NCI-H748 (cell line): Measurements from ENCODE around the gene PRKCH.

ENCODE experiments used
- DNase-seq: peaks from one replicate; lab custom pipeline; 2025; ENCODE audit not compliant: unreplicated experiment; lab: John Stamatoyannopoulos, UW

The PRKCH gene

DNA sequence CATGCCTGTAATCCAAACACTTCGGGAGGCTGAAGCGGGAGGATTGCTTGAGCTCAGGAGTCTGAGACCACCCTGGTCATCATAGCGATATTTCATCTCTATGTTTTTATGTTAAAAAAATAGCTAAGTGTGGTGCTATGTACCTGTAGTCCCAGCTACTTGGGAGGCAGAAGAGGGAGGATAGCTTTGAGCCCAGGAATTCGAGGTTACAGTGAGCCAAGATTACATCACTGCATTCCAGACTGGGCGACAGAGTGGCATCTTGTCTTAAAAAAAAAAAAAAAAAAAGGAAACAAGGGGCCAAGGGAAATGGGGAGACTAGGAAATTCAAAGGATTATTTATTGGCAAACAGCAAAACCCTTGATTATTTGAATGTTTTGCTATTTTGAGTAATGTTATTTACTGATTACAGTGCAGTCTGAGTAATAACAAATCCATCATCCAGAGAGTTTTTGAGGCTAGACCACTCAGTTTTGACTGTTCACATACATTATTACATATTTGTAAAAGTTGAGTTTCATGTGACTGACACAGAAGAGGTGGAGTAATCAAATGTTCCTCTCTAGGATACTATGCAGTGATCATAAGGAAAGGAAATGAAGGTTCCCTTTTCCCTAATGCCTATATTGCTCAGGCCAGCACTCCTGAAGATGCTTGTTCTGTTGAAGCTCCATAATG lies 40.8 kb downstream of the PRKCH start:
- DNase-seq, result no peak

DNA sequence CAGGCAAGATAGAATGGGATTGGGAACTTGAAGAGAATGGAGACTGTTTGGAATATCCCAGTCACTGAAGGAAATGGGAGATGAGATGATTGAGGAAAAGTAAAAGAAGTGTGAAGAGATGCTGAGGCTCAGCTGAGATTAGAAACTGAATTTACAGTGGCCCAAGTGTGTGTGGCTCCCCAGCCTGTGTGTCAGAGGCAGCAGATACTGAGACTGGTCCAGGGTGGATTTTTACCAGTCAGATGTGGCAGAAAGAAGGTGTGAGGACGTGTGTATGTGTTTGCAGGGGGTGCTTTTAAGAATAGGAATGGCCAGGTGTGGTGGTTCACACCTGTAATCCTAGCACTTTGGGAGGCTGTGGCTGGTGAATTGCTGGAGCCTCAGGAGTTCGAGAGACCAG lies 42.9 kb downstream of the PRKCH start:
- no peak for DNase-seq

DNA sequence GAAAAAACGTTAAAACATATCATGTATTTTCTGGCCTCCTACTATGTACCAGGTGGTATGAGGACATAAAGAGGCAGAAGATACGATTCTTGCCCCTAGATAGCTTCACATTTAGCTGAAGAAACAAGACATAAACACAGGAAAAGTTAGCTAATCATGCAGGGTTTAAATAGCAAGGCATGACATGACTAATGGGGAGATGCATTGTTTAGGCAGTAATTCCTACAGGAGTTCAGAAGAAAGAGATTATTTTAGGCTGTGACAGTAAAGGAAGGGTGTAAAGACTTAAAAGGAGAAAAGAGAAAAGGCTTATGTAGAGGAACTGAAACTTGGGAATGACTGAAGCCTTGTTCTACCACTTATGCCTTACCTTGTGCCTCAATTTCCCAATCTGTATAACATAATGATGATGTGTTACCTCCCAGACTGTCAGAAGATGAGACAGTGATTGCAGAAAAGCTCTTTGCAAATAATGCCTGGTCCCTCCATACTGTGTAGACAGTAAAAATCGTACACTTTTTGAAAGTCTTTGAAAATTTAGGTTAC lies 44.4 kb downstream of the PRKCH start:
- no peak for DNase-seq

DNA sequence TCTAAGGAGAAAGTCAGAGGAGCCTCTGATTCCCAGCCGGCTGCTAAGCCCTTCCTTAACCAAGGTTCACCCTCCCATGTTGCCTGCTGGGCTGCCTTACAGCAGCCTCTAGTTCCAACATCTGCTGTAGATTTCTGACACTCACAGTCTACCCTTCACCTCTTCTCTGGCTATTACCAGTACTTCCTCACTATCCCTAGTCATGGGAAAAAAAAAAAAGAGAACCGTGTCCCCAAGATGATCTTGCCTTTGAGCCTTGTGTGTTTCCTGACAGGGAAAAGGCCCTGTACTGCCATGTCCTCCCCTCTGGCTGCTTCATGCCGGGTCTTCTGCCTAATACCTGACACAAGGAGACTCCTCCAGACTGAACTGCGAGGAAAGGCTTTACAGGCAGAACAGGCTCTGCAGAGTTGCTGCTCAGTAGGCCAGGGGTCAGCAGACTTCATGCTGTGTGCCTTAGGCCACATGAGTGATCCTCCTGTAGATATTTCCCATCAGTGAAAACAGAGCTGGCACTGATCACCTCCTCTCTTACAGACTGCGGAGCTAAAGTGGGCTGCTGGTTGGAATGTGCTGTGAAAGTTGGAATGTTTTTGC lies 46.8 kb downstream of the PRKCH start:
- no peak for DNase-seq

DNA sequence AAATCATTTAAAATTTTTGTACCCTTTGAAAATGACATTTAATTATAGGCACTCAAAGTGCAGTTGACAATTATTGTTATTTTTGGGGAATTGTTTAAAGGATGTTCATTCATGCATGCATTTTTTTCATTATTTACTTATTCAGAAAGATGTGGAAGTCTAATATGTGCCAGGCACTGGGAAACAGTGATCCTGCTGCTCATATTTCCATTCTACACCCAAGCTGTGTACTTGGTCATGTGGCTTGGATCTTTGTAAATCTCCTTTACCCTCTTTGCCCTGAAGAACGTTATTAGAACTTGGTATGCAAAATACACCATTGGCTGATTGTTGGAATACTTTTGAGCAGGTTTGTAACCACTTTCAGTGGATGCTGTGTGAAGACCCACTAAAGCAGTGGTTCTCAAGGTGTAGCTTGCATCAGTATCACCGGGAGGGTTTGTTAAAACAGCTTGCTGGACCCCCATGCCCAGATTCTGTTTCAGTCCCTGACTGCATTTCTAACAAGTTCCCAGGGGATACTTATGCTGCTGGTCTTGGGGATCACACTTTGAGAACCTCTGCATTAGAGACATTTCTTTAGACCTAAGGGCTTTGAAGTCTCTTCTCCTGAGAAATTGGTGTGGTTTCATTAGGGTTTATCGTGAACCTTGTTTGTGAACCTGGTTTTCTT lies 47.5 kb downstream of the PRKCH start:
- DNase-seq, result no peak

DNA sequence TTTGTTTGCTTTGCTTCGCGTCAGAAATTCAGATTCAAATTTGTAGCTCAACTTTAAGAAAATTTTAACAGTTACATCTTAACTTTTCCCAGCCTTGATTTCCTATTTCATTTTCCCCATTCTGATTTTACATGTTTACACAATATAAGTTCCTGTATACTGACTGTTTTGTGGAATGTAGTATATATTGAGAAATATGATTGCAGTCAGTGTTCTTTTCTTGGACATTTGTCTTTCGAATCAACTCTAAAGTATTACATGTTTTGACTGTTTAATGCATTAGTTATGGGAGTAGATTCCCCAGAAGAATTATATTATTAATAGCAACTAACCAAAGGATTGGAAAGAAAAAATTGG lies 48.1 kb downstream of the PRKCH start:
- DNase-seq, result no peak

DNA sequence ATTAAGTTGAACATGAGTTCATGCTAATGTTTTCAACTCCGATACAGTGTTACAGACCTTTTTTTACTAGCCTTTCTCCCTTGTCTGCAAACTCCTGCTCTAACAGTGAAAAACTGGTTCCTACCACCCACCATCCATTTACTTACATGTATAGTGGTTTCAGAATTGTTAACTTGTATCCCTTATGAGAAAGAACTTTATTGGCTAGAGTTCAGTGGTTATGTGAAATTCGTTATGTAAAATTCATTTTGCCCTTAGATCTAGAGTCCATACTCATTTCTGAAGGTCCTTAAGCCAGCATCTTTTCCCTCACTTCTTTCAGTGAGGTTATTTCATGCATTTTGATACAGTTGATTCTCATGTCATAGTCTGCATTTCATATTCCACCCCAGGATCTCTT lies 51.0 kb downstream of the PRKCH start:
- DNase-seq, result no peak

GRCh38 chr14:61372842-61373555 lies 51.6 kb downstream of the PRKCH start:
- DNase-seq, result no peak

- no peak for DNase-seq
These were observed 52.9 kb downstream of the PRKCH start for GRCh38 chr14:61374284-61374683.

GRCh38 chr14:61375218-61375617 lies 53.8 kb downstream of the PRKCH start:
- no peak for DNase-seq

GRCh38 chr14:61376314-61376713 lies 54.9 kb downstream of the PRKCH start:
- DNase-seq, result no peak

DNA sequence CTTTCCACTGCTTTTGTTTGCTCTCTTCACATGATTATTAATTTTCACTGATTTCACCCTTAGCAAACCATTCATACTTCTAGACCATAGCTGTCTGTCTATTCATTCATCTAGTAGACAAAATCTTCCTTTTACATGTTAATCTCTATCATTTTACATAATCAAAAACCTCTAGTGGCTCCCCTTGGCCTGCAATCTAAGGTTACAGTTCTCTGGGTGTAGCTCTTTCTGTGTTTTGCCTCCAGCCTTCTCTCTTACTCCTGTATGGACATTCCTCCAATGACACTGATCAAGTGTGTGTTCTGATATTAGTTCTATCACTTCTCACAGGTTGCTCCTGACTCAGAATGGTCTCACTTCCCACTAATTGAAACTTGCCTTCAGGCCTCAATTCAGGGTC lies 56.4 kb downstream of the PRKCH start:
- DNase-seq, result no peak

- DNase-seq, result no peak
These were observed 58.3 kb downstream of the PRKCH start for GRCh38 chr14:61379639-61380184.

GRCh38 chr14:61380984-61381383 lies 59.6 kb downstream of the PRKCH start:
- DNase-seq, result no peak

- no peak for DNase-seq
These were observed 60.2 kb downstream of the PRKCH start for GRCh38 chr14:61381553-61381952.

DNA sequence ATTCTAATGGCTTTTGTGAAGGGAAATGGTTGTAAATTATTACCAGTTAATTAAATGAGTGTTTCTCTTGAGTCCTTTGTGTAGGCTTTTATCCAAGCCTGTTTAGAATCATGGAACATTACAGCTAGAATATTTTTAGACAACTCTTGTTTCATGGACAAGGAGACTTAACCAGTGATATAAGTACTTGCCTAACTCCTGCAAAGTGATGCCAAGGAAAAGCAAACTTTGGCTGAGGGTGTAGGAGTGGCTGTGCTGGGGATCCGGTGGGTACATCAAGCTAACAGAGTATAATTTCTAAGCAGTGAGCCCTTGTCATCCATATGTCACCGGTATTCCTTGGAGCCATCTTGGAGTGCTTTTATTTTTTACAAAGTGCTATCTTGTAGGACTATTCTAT lies 61.5 kb downstream of the PRKCH start:
- no peak for DNase-seq

- DNase-seq, result no peak
These were observed 63.8 kb downstream of the PRKCH start for GRCh38 chr14:61385002-61385685.

DNA sequence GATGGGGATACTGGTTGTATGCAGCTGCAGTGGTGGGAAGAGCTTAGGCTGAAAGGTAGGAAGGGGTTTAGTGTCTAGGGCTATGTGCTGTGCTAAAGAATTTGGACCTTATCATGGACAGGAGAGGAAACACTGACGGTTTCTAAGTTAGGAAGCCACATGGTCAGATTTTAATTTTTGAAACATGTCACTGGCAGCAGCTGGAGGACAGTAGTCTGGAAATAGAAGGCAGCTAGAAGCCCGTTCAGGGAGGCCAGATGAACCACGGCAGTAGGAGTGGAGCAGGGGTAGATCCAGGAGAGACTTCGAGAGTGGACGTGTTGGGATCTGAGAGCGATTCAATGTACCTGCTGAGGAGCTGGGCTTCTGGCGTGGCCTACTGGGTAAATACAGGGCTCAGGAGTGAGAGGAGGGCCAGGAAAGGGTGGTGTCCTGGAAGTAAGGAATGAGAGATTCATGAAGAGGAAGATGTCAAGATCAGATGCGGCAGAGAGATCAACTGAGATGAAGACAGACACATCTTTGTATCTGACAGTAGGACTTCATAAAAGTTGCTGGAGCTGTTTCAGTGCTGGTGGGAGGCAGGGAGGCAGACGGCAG lies 64.9 kb downstream of the PRKCH start:
- DNase-seq, result no peak

DNA sequence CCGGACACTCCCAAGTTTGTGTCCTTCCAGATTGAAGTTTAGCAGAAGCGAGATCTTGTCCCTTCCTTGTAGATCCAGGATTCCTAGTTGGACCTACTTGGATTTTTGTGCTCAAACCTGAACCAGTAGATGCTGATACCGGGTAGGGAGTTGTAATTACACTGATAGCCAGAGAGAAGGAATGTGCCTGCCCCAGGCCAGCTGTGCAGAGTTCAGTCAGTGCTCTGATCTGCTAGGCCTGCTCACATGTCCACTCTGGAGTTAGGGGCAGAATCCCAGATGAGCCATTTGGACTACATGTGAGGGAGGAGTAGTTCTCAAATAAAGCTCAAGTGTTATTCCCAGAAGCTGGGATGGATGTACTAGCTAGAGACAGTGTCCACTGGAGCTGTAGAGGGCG lies 65.7 kb downstream of the PRKCH start:
- no peak for DNase-seq

GRCh38 chr14:61388173-61388975 lies 67.0 kb downstream of the PRKCH start:
- no peak for DNase-seq
